Measurements from ENCODE around the gene PEX5L. TPM values are rescaled to one million over a fixed set of nuclear protein-coding genes. Genes with fewer than 3 reads are reported as not detected.

The PEX5L gene
- total and polyA plus RNA-seq, 10 of the 15 experiments (the other 5 are each of a cell fraction or from before 2014, with no cell fraction given): 0.11 to 17.0 (median 0.50) TPM

DNA sequence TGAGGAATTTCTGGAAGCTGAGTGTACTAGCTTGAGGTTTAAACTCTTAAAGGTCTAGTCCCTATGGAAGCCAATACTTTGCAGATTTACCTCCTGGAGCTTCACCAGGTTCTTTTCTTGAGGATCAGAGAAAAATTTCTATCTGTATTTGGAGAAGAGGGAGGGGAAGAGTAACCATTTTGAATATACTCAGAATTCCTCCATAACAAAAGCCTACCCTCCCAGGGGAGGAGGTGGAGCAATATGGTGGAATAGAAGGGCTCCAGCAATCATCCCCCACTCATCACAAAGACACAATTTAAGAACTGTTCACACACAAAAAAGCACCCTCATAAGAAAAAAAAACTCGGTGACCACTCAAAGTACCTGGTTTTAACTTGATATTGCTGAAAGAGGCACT lies 36.0 kb upstream of the PEX5L start:
- ChIA-PET CTCF (no interaction called here), RAD21 (ENCODE audit: unreplicated experiment) (no interaction called here), POLR2A (no interaction called here), SMC1A (ENCODE audit: uncharacterized antibody, unreplicated experiment) (interaction anchor here (0.7 to 1.1 kb wide), 3 partner anchors 12 to 543 kb away, joined by 3 to 4 read pairs (median 3); no protein-coding TSS in a partner anchor)
- no TSS peak for BruUV-seq (replicated peaks)
- no peak for DNase-seq (ENCODE audit: low read depth, low spot score)
- no peaks in the 10 kb centered on the region for H3K27me3 ChIP-seq (replicated peaks in 1 of 2; ENCODE audit: control insufficient read depth in 2 of 2, insufficient read depth in 2 of 2, low read length in 1 of 2)
- no peak overlapping the region for H3K9ac ChIP-seq (ENCODE audit: control insufficient read depth, insufficient read depth, low read length)
- no peaks in the 10 kb centered on the region for H3K36me3 ChIP-seq (ENCODE audit: control insufficient read depth in 2 of 2, insufficient read depth in 2 of 2, low read length in 1 of 2)
- no peak overlapping the region for H2AFZ ChIP-seq (ENCODE audit: control insufficient read depth, low read depth, low read length)
- 6% methylated on average over 1 of the region's 1 CpG for WGBS (ENCODE audit: insufficient coverage, insufficient replicate concordance, low lambda C conversion rate, missing lambda C conversion rate)
- H3K9me3 ChIP-seq (replicated peaks; ENCODE audit: control insufficient read depth, insufficient read depth, low read length): no peaks in the 10 kb centered on the region; the same call in 1 of the 3 replicates
- intact Hi-C loops (cut with micrococcal nuclease; ENCODE audit: unreplicated experiment): no loop called here
- H4K20me1 ChIP-seq (ENCODE audit: control insufficient read depth, insufficient read depth): no peaks in the 10 kb centered on the region
- H3K4me3 ChIP-seq: no peak overlapping the region
- no peak overlapping the region for H3K27ac ChIP-seq (ENCODE audit: control insufficient read depth, insufficient read depth)
- H3K4me1 ChIP-seq (ENCODE audit: control insufficient read depth, insufficient read depth, low read length): no peaks in the 10 kb centered on the region
- ATAC-seq: no peak
- H3K79me2 ChIP-seq (ENCODE audit: control insufficient read depth, insufficient read depth, low read length): no peaks in the 10 kb centered on the region
- H3K4me2 ChIP-seq (ENCODE audit: control insufficient read depth, insufficient read depth): no peak overlapping the region
- in situ Hi-C loops (cut with MboI): no loop called here
- FAIRE-seq: no peak
- TF ChIP-seq, protein P1, sequence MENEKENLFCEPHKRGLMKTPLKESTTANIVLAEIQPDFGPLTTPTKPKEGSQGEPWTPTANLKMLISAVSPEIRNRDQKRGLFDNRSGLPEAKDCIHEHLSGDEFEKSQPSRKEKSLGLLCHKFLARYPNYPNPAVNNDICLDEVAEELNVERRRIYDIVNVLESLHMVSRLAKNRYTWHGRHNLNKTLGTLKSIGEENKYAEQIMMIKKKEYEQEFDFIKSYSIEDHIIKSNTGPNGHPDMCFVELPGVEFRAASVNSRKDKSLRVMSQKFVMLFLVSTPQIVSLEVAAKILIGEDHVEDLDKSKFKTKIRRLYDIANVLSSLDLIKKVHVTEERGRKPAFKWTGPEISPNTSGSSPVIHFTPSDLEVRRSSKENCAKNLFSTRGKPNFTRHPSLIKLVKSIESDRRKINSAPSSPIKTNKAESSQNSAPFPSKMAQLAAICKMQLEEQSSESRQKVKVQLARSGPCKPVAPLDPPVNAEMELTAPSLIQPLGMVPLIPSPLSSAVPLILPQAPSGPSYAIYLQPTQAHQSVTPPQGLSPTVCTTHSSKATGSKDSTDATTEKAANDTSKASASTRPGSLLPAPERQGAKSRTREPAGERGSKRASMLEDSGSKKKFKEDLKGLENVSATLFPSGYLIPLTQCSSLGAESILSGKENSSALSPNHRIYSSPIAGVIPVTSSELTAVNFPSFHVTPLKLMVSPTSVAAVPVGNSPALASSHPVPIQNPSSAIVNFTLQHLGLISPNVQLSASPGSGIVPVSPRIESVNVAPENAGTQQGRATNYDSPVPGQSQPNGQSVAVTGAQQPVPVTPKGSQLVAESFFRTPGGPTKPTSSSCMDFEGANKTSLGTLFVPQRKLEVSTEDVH (IDR thresholded peaks at IDR 0.05; ENCODE audit: low read depth, partially characterized antibody): no peak
- no peak for TF ChIP-seq HCFC1 (IDR thresholded peaks at IDR 0.05; ENCODE audit: low read length)
- TF ChIP-seq ZNF207 (IDR thresholded peaks at IDR 0.05; ENCODE audit: borderline replicate concordance): no peak
- no peak for TF ChIP-seq CREM (IDR thresholded peaks at IDR 0.05; ENCODE audit: low read depth)
- TF ChIP-seq, protein P2, sequence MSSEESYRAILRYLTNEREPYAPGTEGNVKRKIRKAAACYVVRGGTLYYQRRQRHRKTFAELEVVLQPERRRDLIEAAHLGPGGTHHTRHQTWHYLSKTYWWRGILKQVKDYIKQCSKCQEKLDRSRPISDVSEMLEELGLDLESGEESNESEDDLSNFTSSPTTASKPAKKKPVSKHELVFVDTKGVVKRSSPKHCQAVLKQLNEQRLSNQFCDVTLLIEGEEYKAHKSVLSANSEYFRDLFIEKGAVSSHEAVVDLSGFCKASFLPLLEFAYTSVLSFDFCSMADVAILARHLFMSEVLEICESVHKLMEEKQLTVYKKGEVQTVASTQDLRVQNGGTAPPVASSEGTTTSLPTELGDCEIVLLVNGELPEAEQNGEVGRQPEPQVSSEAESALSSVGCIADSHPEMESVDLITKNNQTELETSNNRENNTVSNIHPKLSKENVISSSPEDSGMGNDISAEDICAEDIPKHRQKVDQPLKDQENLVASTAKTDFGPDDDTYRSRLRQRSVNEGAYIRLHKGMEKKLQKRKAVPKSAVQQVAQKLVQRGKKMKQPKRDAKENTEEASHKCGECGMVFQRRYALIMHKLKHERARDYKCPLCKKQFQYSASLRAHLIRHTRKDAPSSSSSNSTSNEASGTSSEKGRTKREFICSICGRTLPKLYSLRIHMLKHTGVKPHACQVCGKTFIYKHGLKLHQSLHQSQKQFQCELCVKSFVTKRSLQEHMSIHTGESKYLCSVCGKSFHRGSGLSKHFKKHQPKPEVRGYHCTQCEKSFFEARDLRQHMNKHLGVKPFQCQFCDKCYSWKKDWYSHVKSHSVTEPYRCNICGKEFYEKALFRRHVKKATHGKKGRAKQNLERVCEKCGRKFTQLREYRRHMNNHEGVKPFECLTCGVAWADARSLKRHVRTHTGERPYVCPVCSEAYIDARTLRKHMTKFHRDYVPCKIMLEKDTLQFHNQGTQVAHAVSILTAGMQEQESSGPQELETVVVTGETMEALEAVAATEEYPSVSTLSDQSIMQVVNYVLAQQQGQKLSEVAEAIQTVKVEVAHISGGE (CRISPR knock-in tag; IDR thresholded peaks at IDR 0.05): no peak
- no peak for TF ChIP-seq CREB1 (IDR thresholded peaks at IDR 0.05; ENCODE audit: low read depth)
- no peak for TF ChIP-seq CBX5 (IDR thresholded peaks at IDR 0.05; ENCODE audit: low read depth)
- TF ChIP-seq, protein P3, sequence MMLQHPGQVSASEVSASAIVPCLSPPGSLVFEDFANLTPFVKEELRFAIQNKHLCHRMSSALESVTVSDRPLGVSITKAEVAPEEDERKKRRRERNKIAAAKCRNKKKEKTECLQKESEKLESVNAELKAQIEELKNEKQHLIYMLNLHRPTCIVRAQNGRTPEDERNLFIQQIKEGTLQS (IDR thresholded peaks at IDR 0.05; ENCODE audit: borderline replicate concordance, extremely low read depth, low read depth, low read length): no peak
- no peak for TF ChIP-seq RAD51 (IDR thresholded peaks at IDR 0.05)
- no peak for TF ChIP-seq WRNIP1 (IDR thresholded peaks at IDR 0.05; ENCODE audit: borderline replicate concordance, low read depth, low read length)
- TF ChIP-seq LARP7 (IDR thresholded peaks at IDR 0.05): no peak
- no peak for TF ChIP-seq TCF7 (IDR thresholded peaks at IDR 0.05; ENCODE audit: borderline replicate concordance)
- no peak for TF ChIP-seq CBX3 (IDR thresholded peaks at IDR 0.05; ENCODE audit: borderline replicate concordance, low read depth)
- TF ChIP-seq KAT2A (conservative IDR thresholded peaks at IDR 0.05; ENCODE audit: control insufficient read depth, low read depth, low read length): no peak
- no peak for TF ChIP-seq STAT3 (IDR thresholded peaks at IDR 0.05; ENCODE audit: low read depth, low read length)
- no peak for TF ChIP-seq EGR1 (IDR thresholded peaks at IDR 0.05; ENCODE audit: borderline replicate concordance in 1 of 2, low read depth in 2 of 2, low read length in 2 of 2)
- no peak for TF ChIP-seq BACH1 (IDR thresholded peaks at IDR 0.05; ENCODE audit: borderline replicate concordance)
- TF ChIP-seq NFXL1 (IDR thresholded peaks at IDR 0.05; ENCODE audit: borderline replicate concordance): no peak
- no peak for TF ChIP-seq NR2C1 (IDR thresholded peaks at IDR 0.05)
